ENCODE data around the gene GNPDA2. TPM values are rescaled to one million over a fixed set of nuclear protein-coding genes. Genes with fewer than 3 reads are reported as not detected.

Gene GNPDA2
- total and polyA plus RNA-seq, 2 of the 8 experiments (the other 6 are each of a cell fraction or from before 2014, with no cell fraction given): 3.0 to 4.8 TPM

DNA sequence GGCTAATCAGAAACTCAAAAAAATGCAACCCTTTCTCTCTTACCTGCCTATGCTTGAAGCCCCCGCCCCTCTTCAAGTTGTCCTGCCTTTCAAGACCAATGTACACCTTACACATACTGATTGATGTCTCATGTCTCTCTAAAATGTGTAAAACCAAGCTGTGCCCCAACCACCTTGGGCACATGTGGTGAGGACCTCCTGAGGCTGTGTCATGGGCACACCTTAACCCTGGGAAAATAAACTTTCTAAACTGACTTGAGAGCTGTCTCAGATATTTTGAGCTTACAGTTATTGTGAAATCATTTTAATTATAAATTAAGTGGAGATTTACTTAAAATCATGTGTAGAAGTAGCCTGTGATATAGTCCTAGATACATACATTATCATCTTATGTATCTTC is 25.9 kb downstream of the GNPDA2 start (continued):
- TF ChIP-seq, protein P1, sequence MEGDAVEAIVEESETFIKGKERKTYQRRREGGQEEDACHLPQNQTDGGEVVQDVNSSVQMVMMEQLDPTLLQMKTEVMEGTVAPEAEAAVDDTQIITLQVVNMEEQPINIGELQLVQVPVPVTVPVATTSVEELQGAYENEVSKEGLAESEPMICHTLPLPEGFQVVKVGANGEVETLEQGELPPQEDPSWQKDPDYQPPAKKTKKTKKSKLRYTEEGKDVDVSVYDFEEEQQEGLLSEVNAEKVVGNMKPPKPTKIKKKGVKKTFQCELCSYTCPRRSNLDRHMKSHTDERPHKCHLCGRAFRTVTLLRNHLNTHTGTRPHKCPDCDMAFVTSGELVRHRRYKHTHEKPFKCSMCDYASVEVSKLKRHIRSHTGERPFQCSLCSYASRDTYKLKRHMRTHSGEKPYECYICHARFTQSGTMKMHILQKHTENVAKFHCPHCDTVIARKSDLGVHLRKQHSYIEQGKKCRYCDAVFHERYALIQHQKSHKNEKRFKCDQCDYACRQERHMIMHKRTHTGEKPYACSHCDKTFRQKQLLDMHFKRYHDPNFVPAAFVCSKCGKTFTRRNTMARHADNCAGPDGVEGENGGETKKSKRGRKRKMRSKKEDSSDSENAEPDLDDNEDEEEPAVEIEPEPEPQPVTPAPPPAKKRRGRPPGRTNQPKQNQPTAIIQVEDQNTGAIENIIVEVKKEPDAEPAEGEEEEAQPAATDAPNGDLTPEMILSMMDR (IDR thresholded peaks at IDR 0.05; ENCODE audit: control extremely low read depth in 1 of 3, insufficient read depth in 1 of 3, low read depth in 1 of 3, low read length in 3 of 3): no peak
- TF ChIP-seq CTBP2 (IDR thresholded peaks at IDR 0.05; ENCODE audit: borderline replicate concordance, insufficient read depth, insufficient read length, low read length) (no peak), NRF1 (IDR thresholded peaks at IDR 0.05; ENCODE audit: low read depth, low read length) (no peak), TAF7 (optimal IDR thresholded peaks at IDR 0.05; ENCODE audit: borderline replicate concordance, low read depth, low read length) (no peak), POLR2A (IDR thresholded peaks at IDR 0.05; ENCODE audit: control extremely low read depth in 1 of 2, low read depth in 2 of 2, low read length in 2 of 2) (no peak), BRCA1 (IDR thresholded peaks at IDR 0.05; ENCODE audit: low read depth, low read length) (no peak), JUND (IDR thresholded peaks at IDR 0.05; ENCODE audit: low read length) (no peak), SP4 (IDR thresholded peaks at IDR 0.05; ENCODE audit: low read length) (no peak)
- TF ChIP-seq, protein P2, sequence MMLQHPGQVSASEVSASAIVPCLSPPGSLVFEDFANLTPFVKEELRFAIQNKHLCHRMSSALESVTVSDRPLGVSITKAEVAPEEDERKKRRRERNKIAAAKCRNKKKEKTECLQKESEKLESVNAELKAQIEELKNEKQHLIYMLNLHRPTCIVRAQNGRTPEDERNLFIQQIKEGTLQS (IDR thresholded peaks at IDR 0.05; ENCODE audit: insufficient read depth, low read depth, low read length): no peak
